PFSK-1 (cell line): ENCODE data around the gene ESR2.

Experiments used
- POLR2AphosphoS5 ChIP-seq: IDR thresholded peaks from 2 replicates; pipeline ENCODE4 v1.6.1; 2012; ENCODE audit warnings: low read depth, mild to moderate bottlenecking, control low read depth, low read length, moderate library complexity
- REST ChIP-seq, 2 experiments: IDR thresholded peaks; 2 replicates each; pipeline versions ENCODE4 v1.6.1 to v1.8.0; 2011 to 2012; ENCODE audit warnings: low read depth in 2 of 2, low read length in 2 of 2, control low read depth in 1 of 2, inconsistent platforms in 1 of 2, mild to moderate bottlenecking in 1 of 2, moderate library complexity in 1 of 2; ENCODE audit not compliant: insufficient read depth in 1 of 2
- SIN3A ChIP-seq: IDR thresholded peaks from 2 replicates; pipeline ENCODE4 v1.6.1; 2012; ENCODE audit warnings: mild to moderate bottlenecking, low read length, moderate library complexity, borderline replicate concordance; ENCODE audit not compliant: insufficient read depth

- TF ChIP-seq SIN3A (no peak), REST (IDR thresholded peaks at IDR 0.05; ENCODE audit: insufficient read depth in 1 of 2, low read depth in 2 of 2, low read length in 2 of 2) (no peak), POLR2AphosphoS5 (no peak)
Measured at GRCh38 chr14:64184103-64184729, 110.0 kb downstream of the ESR2 start.
